Tibial nerve (tissue), 4 donors: ENCODE data around the gene KLF14. TPM values are rescaled to one million over a fixed set of nuclear protein-coding genes. Genes with fewer than 3 reads are reported as not detected.

ENCODE experiments used
- DNase-seq, 2 donors: peaks; one replicate each; pipeline ENCODE4 v3.0.0-alpha.2; 2019; ENCODE audit warnings: low spot score in 2 of 2
- H3K27ac ChIP-seq, 4 donors: fragments of 200-600 bp; sonication (generic) in 3 of 4; one replicate each; pipeline ENCODE4 v1.5.1; 2017 to 2019; ENCODE audit warnings: mild to moderate bottlenecking in 1 of 4
- H3K27me3 ChIP-seq, 2 donors: fragments of 200-600 bp; sonication (generic) in 1 of 2; one replicate each; pipeline versions ENCODE4 v1.5.1 to v1.6.0; 2017 to 2019
- H3K36me3 ChIP-seq, 3 donors: fragments of 200-600 bp; sonication (generic); one replicate each; pipeline ENCODE4 v1.5.1; 2018 to 2019
- H3K4me1 ChIP-seq, 4 donors: fragments of 200-600 bp; sonication (generic) in 3 of 4; one replicate each; pipeline ENCODE4 v1.5.1; 2017 to 2019
- H3K4me3 ChIP-seq, 4 donors: fragments of 200-600 bp; sonication (generic) in 3 of 4; one replicate each; pipeline ENCODE4 v1.5.1; 2017 to 2019; ENCODE audit warnings: mild to moderate bottlenecking in 1 of 4, moderate library complexity in 1 of 4
- H3K9me3 ChIP-seq, 4 donors: fragments of 200-600 bp; sonication (generic) in 3 of 4; one replicate each; pipeline ENCODE4 v1.5.1; 2017 to 2019
- CTCF ChIP-seq, 5 experiments: fragments of 200-600 bp in 3 of 5; fragments of 450-650 bp in 2 of 5; sonication (generic) in 3 of 5; IDR thresholded peaks; one replicate each; pipeline ENCODE4 v1.5.1; 2016 to 2019; ENCODE audit warnings: antibody characterized with exemption in 5 of 5, mild to moderate bottlenecking in 3 of 5, moderate library complexity in 2 of 5
- EP300 ChIP-seq, 2 donors: sonication (generic); formaldehyde crosslinking; IDR thresholded peaks; one replicate each; pipeline ENCODE4 v1.6.1; 2017; ENCODE audit warnings: antibody characterized with exemption in 2 of 2, mild to moderate bottlenecking in 1 of 2
- POLR2A ChIP-seq, 2 donors: fragments of 450-650 bp; IDR thresholded peaks; one replicate each; pipeline ENCODE4 v1.6.1; 2017; ENCODE audit warnings: antibody characterized with exemption in 2 of 2, mild to moderate bottlenecking in 2 of 2, moderate library complexity in 2 of 2
- WGBS, 2 donors: methylation state at CpG; one replicate each; pipeline ENCODE4 v1.1.5; 2018; 5-methylcytosine and 5-hydroxymethylcytosine counted together
- total RNA-seq, 4 donors: library from RNA; depleted of rRNA; stranded (reverse); fragments of >200 nt; gene quantifications; one replicate each; pipeline ENCODE4 v1.1.0, GENCODE V29; 2016

The KLF14 gene
- total RNA-seq, 4 donors from 2014 or later = 0.22 to 1.5 (median 0.42) TPM; not detected in 1

- TF ChIP-seq EP300 (IDR thresholded peaks at IDR 0.05) = no peak
- peak; percentile 49 to 68 (median 54) for TF ChIP-seq CTCF (IDR thresholded peaks at IDR 0.05)
- TF ChIP-seq POLR2A (IDR thresholded peaks at IDR 0.05) = no peak
- WGBS, 2 donors = 0 to 2% methylated on average over 2 of the region's 2 CpGs
- no peaks in the 10 kb centered on the region for H3K9me3 ChIP-seq
- no peaks in the 10 kb centered on the region for H3K4me1 ChIP-seq
- H3K27ac ChIP-seq = no peak overlapping the region
- H3K36me3 ChIP-seq = no peaks in the 10 kb centered on the region
- no peaks in the 10 kb centered on the region for H3K27me3 ChIP-seq
- no peak overlapping the region for H3K4me3 ChIP-seq
- DNase-seq = no peak
Measured at GRCh38 chr7:130758429-130759056, 24.5 kb upstream of the KLF14 start.

GRCh38 chr7:130756316-130756715 lies 22.3 kb upstream of the KLF14 start:
- TF ChIP-seq CTCF (IDR thresholded peaks at IDR 0.05) = no peak
- no peak for TF ChIP-seq EP300 (IDR thresholded peaks at IDR 0.05)
- no peak for TF ChIP-seq POLR2A (IDR thresholded peaks at IDR 0.05)
- H3K36me3 ChIP-seq = no peaks in the 10 kb centered on the region
- H3K27ac ChIP-seq = no peak overlapping the region
- no peaks in the 10 kb centered on the region for H3K4me1 ChIP-seq
- DNase-seq = no peak
- H3K4me3 ChIP-seq = no peak overlapping the region
- WGBS, 2 donors = 79% methylated on average over 2 of the region's 2 CpGs
- no peaks in the 10 kb centered on the region for H3K27me3 ChIP-seq
- no peaks in the 10 kb centered on the region for H3K9me3 ChIP-seq

GRCh38 chr7:130752424-130752823 lies 18.4 kb upstream of the KLF14 start:
- WGBS, 2 donors = 80 to 81% methylated on average over 8 of the region's 8 CpGs
- H3K27ac ChIP-seq = no peak overlapping the region
- TF ChIP-seq CTCF (IDR thresholded peaks at IDR 0.05) = no peak
- TF ChIP-seq EP300 (IDR thresholded peaks at IDR 0.05) = no peak
- no peak for TF ChIP-seq POLR2A (IDR thresholded peaks at IDR 0.05)

GRCh38 chr7:130750755-130751154 lies 16.7 kb upstream of the KLF14 start:
- Histone ChIP-seq H3K4me3 (no peak overlapping the region), H3K9me3 (no peaks in the 10 kb centered on the region)
- WGBS, 2 donors = 88 to 89% methylated on average over 3 of the region's 3 CpGs

More at GRCh38 chr7:130752424-130752823, 18.4 kb upstream of the KLF14 start:
- H3K36me3 ChIP-seq = no peaks in the 10 kb centered on the region
- no peaks in the 10 kb centered on the region for H3K27me3 ChIP-seq
- H3K4me1 ChIP-seq = no peaks in the 10 kb centered on the region
- no peak overlapping the region for H3K4me3 ChIP-seq
- H3K9me3 ChIP-seq = no peaks in the 10 kb centered on the region
- no peak for DNase-seq

More at GRCh38 chr7:130750755-130751154, 16.7 kb upstream of the KLF14 start:
- H3K27ac ChIP-seq = no peak overlapping the region
- no peaks in the 10 kb centered on the region for H3K27me3 ChIP-seq
- no peak for DNase-seq
- TF ChIP-seq EP300 (IDR thresholded peaks at IDR 0.05) (no peak), POLR2A (IDR thresholded peaks at IDR 0.05) (no peak), CTCF (IDR thresholded peaks at IDR 0.05) (no peak)
- no peaks in the 10 kb centered on the region for H3K36me3 ChIP-seq
- no peaks in the 10 kb centered on the region for H3K4me1 ChIP-seq
